Measurements from ENCODE around the gene CD300E. TPM values are rescaled to one million over a fixed set of nuclear protein-coding genes. Genes with fewer than 3 reads are reported as not detected.

Gene CD300E
- total and polyA plus RNA-seq, 2 donors (not counting 3 experiments of a cell fraction or from before 2014, with no cell fraction given) = not detected

GRCh38 chr17:74606050-74606449 is 17.5 kb downstream of the CD300E start:
- no peak overlapping the region for H3K4me3 ChIP-seq (replicated peaks in 1 of 3; ENCODE audit: insufficient read depth in 1 of 3, low read depth in 1 of 3, low read length in 3 of 3)
- POLR2A ChIA-PET = no interaction called here
- H3K27ac ChIP-seq (ENCODE audit: insufficient read depth, low read depth, low read length) = no peak overlapping the region
- no TSS peak for BruUV-seq (replicated peaks)
- no peak overlapping the region for H3K9ac ChIP-seq (replicated peaks; ENCODE audit: extremely low read depth, insufficient read depth, low read length)
- intact Hi-C loops (cut with micrococcal nuclease) = no loop called here
- TF ChIP-seq POLR2AphosphoS5 (IDR thresholded peaks at IDR 0.05; ENCODE audit: insufficient read depth, low read depth, low read length) (no peak), POLR2A (IDR thresholded peaks at IDR 0.05; ENCODE audit: low read depth, low read length) (no peak), JUN (IDR thresholded peaks at IDR 0.05; ENCODE audit: borderline replicate concordance, insufficient read depth, insufficient read length, low read depth) (no peak), FOS (IDR thresholded peaks at IDR 0.05; ENCODE audit: borderline replicate concordance, insufficient read depth, low read length) (no peak), EZH2 (IDR thresholded peaks at IDR 0.05; ENCODE audit: borderline replicate concordance, low read depth, low read length, severe bottlenecking) (no peak), MYC (IDR thresholded peaks at IDR 0.05; ENCODE audit: low read depth, low read length) (no peak), GATA2 (IDR thresholded peaks at IDR 0.05; ENCODE audit: insufficient read depth, insufficient read length, low read depth, low read length) (no peak)
- TF ChIP-seq, protein P1, sequence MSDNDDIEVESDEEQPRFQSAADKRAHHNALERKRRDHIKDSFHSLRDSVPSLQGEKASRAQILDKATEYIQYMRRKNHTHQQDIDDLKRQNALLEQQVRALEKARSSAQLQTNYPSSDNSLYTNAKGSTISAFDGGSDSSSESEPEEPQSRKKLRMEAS (IDR thresholded peaks at IDR 0.05; ENCODE audit: insufficient read depth, insufficient read length) = no peak
- TF ChIP-seq, protein P2, sequence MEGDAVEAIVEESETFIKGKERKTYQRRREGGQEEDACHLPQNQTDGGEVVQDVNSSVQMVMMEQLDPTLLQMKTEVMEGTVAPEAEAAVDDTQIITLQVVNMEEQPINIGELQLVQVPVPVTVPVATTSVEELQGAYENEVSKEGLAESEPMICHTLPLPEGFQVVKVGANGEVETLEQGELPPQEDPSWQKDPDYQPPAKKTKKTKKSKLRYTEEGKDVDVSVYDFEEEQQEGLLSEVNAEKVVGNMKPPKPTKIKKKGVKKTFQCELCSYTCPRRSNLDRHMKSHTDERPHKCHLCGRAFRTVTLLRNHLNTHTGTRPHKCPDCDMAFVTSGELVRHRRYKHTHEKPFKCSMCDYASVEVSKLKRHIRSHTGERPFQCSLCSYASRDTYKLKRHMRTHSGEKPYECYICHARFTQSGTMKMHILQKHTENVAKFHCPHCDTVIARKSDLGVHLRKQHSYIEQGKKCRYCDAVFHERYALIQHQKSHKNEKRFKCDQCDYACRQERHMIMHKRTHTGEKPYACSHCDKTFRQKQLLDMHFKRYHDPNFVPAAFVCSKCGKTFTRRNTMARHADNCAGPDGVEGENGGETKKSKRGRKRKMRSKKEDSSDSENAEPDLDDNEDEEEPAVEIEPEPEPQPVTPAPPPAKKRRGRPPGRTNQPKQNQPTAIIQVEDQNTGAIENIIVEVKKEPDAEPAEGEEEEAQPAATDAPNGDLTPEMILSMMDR (IDR thresholded peaks at IDR 0.05; ENCODE audit: extremely low read depth in 1 of 2, insufficient read depth in 1 of 2, low read depth in 1 of 2, low read length in 2 of 2) = no peak
- no peak overlapping the region for H3K4me2 ChIP-seq (ENCODE audit: insufficient read depth, low read length)
- DNase-seq (ENCODE audit: low read depth, low spot score) (no peak), FAIRE-seq (no peak)
- no peak overlapping the region for H2AFZ ChIP-seq (ENCODE audit: low read depth, low read length)
- no peaks in the 10 kb centered on the region for H3K9me1 ChIP-seq (replicated peaks; ENCODE audit: control insufficient read depth, extremely low read depth, insufficient read depth, low read length)
- CTCF ChIA-PET = no interaction called here
- dilution Hi-C loops (cut with MboI; ENCODE audit: extremely low pct_ligation_motif_present, low sequenced_read_pairs) = no loop called here
- H3K4me1 ChIP-seq (ENCODE audit: control insufficient read depth, extremely low read depth, insufficient read depth, low read length) = no peaks in the 10 kb centered on the region
- H3K9me3 ChIP-seq (replicated peaks; ENCODE audit: control insufficient read depth, insufficient read depth, low read length) = no peaks in the 10 kb centered on the region
- no peaks in the 10 kb centered on the region for H3K79me2 ChIP-seq (ENCODE audit: control insufficient read depth, insufficient read depth, low read length)
- no peaks in the 10 kb centered on the region for H3K36me3 ChIP-seq (ENCODE audit: control insufficient read depth in 2 of 2, extremely low read depth in 1 of 2, insufficient read depth in 2 of 2, low read length in 2 of 2)
- H4K20me1 ChIP-seq (replicated peaks; ENCODE audit: control insufficient read depth, extremely low read depth, insufficient read depth, low read length) = no peaks in the 10 kb centered on the region
- no peaks in the 10 kb centered on the region for H3K27me3 ChIP-seq (ENCODE audit: control insufficient read depth in 2 of 2, insufficient read depth in 2 of 2, low read length in 2 of 2)

Measured in endothelial cell of umbilical vein (primary cell).